GM23338 (cell line): Measurements from ENCODE around the gene BFAR. TPM values are rescaled to one million over a fixed set of nuclear protein-coding genes. Genes with fewer than 3 reads are reported as not detected.

Experiments used
- ATAC-seq: fragments of 200-7000 bp; cut with Tn5 transposase; 3 replicates; pipeline ENCODE4 v1.9.1; 2020
- DNase-seq: peaks from one replicate; pipeline ENCODE4 v3.0.0-alpha.2; 2015; ENCODE audit warnings: low spot score
- H2AFZ ChIP-seq: fragments of 200-600 bp; sonication (generic); 2 replicates; pipeline ENCODE4 v1.8.0; 2016; ENCODE audit warnings: antibody characterized with exemption, mild to moderate bottlenecking, moderate library complexity
- H3F3A ChIP-seq: fragments of 200-600 bp; sonication (generic); replicated peaks from 2 replicates; pipeline ENCODE4 v1.8.0; 2017; ENCODE audit warnings: antibody characterized with exemption, mixed run types, low read depth
- H3K27ac ChIP-seq: fragments of 200-600 bp; sonication (generic); 2 replicates; pipeline ENCODE4 v1.6.1; 2016; ENCODE audit warnings: low read depth
- H3K27me3 ChIP-seq: fragments of 200-600 bp; sonication (generic); 2 replicates; pipeline ENCODE4 v1.8.0; 2016; ENCODE audit warnings: mild to moderate bottlenecking, mixed run types, moderate library complexity; ENCODE audit not compliant: insufficient read depth
- H3K36me3 ChIP-seq: fragments of 200-600 bp; sonication (generic); 2 replicates; pipeline ENCODE4 v1.8.0; 2016; ENCODE audit warnings: mild to moderate bottlenecking; ENCODE audit not compliant: insufficient read depth
- H3K4me1 ChIP-seq: fragments of 200-600 bp; sonication (generic); 2 replicates; pipeline ENCODE4 v1.8.0; 2016; ENCODE audit warnings: mild to moderate bottlenecking, moderate library complexity; ENCODE audit not compliant: insufficient read depth
- H3K4me2 ChIP-seq: fragments of 200-600 bp; sonication (generic); 2 replicates; pipeline ENCODE4 v1.7.1; 2017; ENCODE audit warnings: mixed run types
- H3K4me3 ChIP-seq: fragments of 200-600 bp; sonication (generic); 2 replicates; pipeline ENCODE4 v1.6.1; 2016; ENCODE audit warnings: mixed run types
- H3K79me2 ChIP-seq: fragments of 200-600 bp; sonication (generic); replicated peaks from 2 replicates; pipeline ENCODE4 v1.8.0; 2017; ENCODE audit warnings: mild to moderate bottlenecking; ENCODE audit not compliant: insufficient read depth
- H3K9me2 ChIP-seq: fragments of 200-600 bp; sonication (generic); 2 replicates; pipeline ENCODE4 v1.8.0; 2017; ENCODE audit not compliant: insufficient read depth
- H4K20me1 ChIP-seq: fragments of 200-600 bp; sonication (generic); replicated peaks from 2 replicates; pipeline ENCODE4 v1.8.0; 2017; ENCODE audit warnings: mild to moderate bottlenecking; ENCODE audit not compliant: insufficient read depth
- H3K27ac Mint-ChIP-seq: 2 replicates; pipeline ENCODE4 v1.8.0; 2020; ENCODE audit warnings: inconsistent platforms, mild to moderate bottlenecking, moderate library complexity, mixed read lengths
- H3K27me3 Mint-ChIP-seq: 3 replicates; pipeline ENCODE4 v1.8.0; 2022; ENCODE audit warnings: low read depth, mild to moderate bottlenecking, moderate library complexity, mixed read lengths, inconsistent platforms; ENCODE audit not compliant: insufficient read depth, poor library complexity
- H3K36me3 Mint-ChIP-seq: 3 replicates; pipeline ENCODE4 v1.8.0; 2021; ENCODE audit warnings: low read depth, mild to moderate bottlenecking, inconsistent platforms, moderate library complexity, mixed read lengths
- H3K4me1 Mint-ChIP-seq: 3 replicates; pipeline ENCODE4 v1.8.0; 2020; ENCODE audit warnings: mild to moderate bottlenecking, inconsistent platforms, mixed read lengths
- H3K4me3 Mint-ChIP-seq: 3 replicates; pipeline ENCODE4 v1.8.0; 2021; ENCODE audit warnings: moderate library complexity, mild to moderate bottlenecking, inconsistent platforms, mixed read lengths
- H3K9me3 Mint-ChIP-seq: 3 replicates; pipeline ENCODE4 v1.8.0; 2020; ENCODE audit warnings: moderate library complexity, mild to moderate bottlenecking, inconsistent platforms, mixed read lengths
- CREB1 ChIP-seq: fragments of 250-450 bp; sonication (Bioruptor Pico); IDR thresholded peaks from 2 replicates; pipeline ENCODE4 v1.5.0; 2020; ENCODE audit warnings: low read depth, mild to moderate bottlenecking, moderate library complexity
- EZH2phosphoT487 ChIP-seq: fragments of 200-600 bp; sonication (generic); IDR thresholded peaks from one replicate; pipeline ENCODE4 v1.8.1; 2018; ENCODE audit warnings: antibody characterized with exemption; ENCODE audit not compliant: unreplicated experiment
- REST ChIP-seq: IDR thresholded peaks from one replicate; pipeline ENCODE4 v1.6.1; 2018; ENCODE audit warnings: antibody characterized with exemption; ENCODE audit not compliant: unreplicated experiment
- STAT1 ChIP-seq: IDR thresholded peaks from one replicate; pipeline ENCODE4 v1.6.1; 2016; ENCODE audit warnings: antibody characterized with exemption; ENCODE audit not compliant: unreplicated experiment
- ZNF114 ChIP-seq: fragments of 250-450 bp; sonication (Bioruptor Pico); IDR thresholded peaks from 2 replicates; pipeline ENCODE4 v1.5.0; 2020; ENCODE audit warnings: mild to moderate bottlenecking, moderate library complexity
- ZNF331 ChIP-seq: fragments of 250-450 bp; sonication (Bioruptor Pico); IDR thresholded peaks from 2 replicates; pipeline ENCODE4 v1.5.0; 2020; ENCODE audit warnings: low read depth, mild to moderate bottlenecking, moderate library complexity
- polyA plus RNA-seq: library from polyadenylated mRNA; unstranded; fragments of >200 nt; fragmentation: Nextera tagmentation; extraction: Ambion mirVana; gene quantifications from 2 replicates; pipeline ENCODE4 v1.2.1, GENCODE V29; 2016
- total RNA-seq: library from RNA; depleted of rRNA; stranded (reverse); fragments of >200 nt; shearing (Covaris generic); gene quantifications from 2 replicates; pipeline ENCODE4 v1.2.3, GENCODE V29; 2014

BFAR gene
- total and polyA plus RNA-seq, 2 experiments from 2014 or later: 54.4 to 126 TPM

- Mint-ChIP-seq H3K27me3 (peaks cover 6% of the 10 kb centered on the region), H3K36me3 (no peaks in the 10 kb centered on the region; the same call in 2 of the 3 replicates), H3K27ac (no peak overlapping the region), H3K4me3 (no peak overlapping the region), H3K9me3 (no peaks in the 10 kb centered on the region), H3K4me1 (no peaks in the 10 kb centered on the region)
- Histone ChIP-seq H3K27me3 (no peaks in the 10 kb centered on the region), H2AFZ (no peak overlapping the region), H3K36me3 (no peaks in the 10 kb centered on the region), H3K79me2 (no peaks in the 10 kb centered on the region), H3K4me2 (no peak overlapping the region), H3F3A (no peaks in the 10 kb centered on the region), H3K9me2 (no peaks in the 10 kb centered on the region), H3K4me1 (no peaks in the 10 kb centered on the region), H4K20me1 (no peaks in the 10 kb centered on the region), H3K4me3 (no peak overlapping the region), H3K27ac (no peak overlapping the region)
- DNase-seq (no peak), ATAC-seq (no peak)
- TF ChIP-seq ZNF331 (CRISPR knock-in tag) (no peak), ZNF114 (CRISPR knock-in tag) (no peak), REST (no peak), STAT1 (no peak)
Observed at GRCh38 chr16:14676633-14677032, 43.9 kb downstream of the BFAR start.

- TF ChIP-seq EZH2phosphoT487 (no peak), CREB1 (CRISPR knock-in tag) (no peak), ZNF331 (CRISPR knock-in tag) (no peak), ZNF114 (CRISPR knock-in tag) (no peak)
Observed at GRCh38 chr16:14677627-14678026, 44.9 kb downstream of the BFAR start.

More at GRCh38 chr16:14677627-14678026, 44.9 kb downstream of the BFAR start:
- H3K4me3 Mint-ChIP-seq: no peak overlapping the region
- no peaks in the 10 kb centered on the region; the same call in 2 of the 3 replicates for H3K36me3 Mint-ChIP-seq
- H3K4me1 Mint-ChIP-seq: no peaks in the 10 kb centered on the region
- no peaks in the 10 kb centered on the region for H4K20me1 ChIP-seq
- DNase-seq (no peak), ATAC-seq (no peak)
- no peaks in the 10 kb centered on the region for H3K36me3 ChIP-seq
- no peak overlapping the region for H3K27ac Mint-ChIP-seq
- no peaks in the 10 kb centered on the region for H3K9me3 Mint-ChIP-seq
- no peaks in the 10 kb centered on the region for H3F3A ChIP-seq
- no peaks in the 10 kb centered on the region for H3K9me2 ChIP-seq
- no peak overlapping the region for H3K4me2 ChIP-seq
- H3K27ac ChIP-seq: no peak overlapping the region
- no peak overlapping the region for H2AFZ ChIP-seq
- H3K4me1 ChIP-seq: no peaks in the 10 kb centered on the region
- peaks cover 6% of the 10 kb centered on the region for H3K27me3 Mint-ChIP-seq
- H3K79me2 ChIP-seq: no peaks in the 10 kb centered on the region
- H3K4me3 ChIP-seq: no peak overlapping the region
- no peaks in the 10 kb centered on the region for H3K27me3 ChIP-seq
